H1 (cell line): ENCODE data around the gene ARHGAP26. TPM values are rescaled to one million over a fixed set of nuclear protein-coding genes. Genes with fewer than 3 reads are reported as not detected.

ENCODE experiments used
- CTCF ChIA-PET: fragments of 300-600 bp; sonication (Branson Sonifier 250); formaldehyde crosslinking; loops from one replicate; lab custom pipeline; 2021; ENCODE audit not compliant: partially characterized antibody; lab: Charles Lee
- POLR2A ChIA-PET: fragments of 300-600 bp; sonication (Branson Sonifier 250); formaldehyde crosslinking; loops from one replicate; lab custom pipeline; 2021; ENCODE audit warnings: inconsistent platforms; ENCODE audit not compliant: partially characterized antibody; lab: Charles Lee
- DNase-seq, 2 experiments: peaks; one replicate each; pipeline versions ENCODE4 v3.0.0 to v3.0.0-alpha.2; 2010 to 2022; ENCODE audit warnings: low spot score in 2 of 2, low read depth in 1 of 2, mixed read lengths in 1 of 2
- FAIRE-seq: peaks from 2 replicates; lab custom pipeline; 2011; peaks lifted over from hg19 to GRCh38; lab: Jason Lieb, UNC
- H2AFZ ChIP-seq: 2 replicates; pipeline ENCODE4 v1.8.1; 2012; ENCODE audit warnings: low read length, inconsistent platforms
- H2AK5ac ChIP-seq: 2 replicates; pipeline ENCODE4 v1.6.1; 2013; ENCODE audit warnings: low read depth, low read length
- H2BK120ac ChIP-seq: replicated peaks from 2 replicates; pipeline ENCODE3; 2013; ENCODE audit warnings: low read depth, low read length, inconsistent platforms
- H2BK12ac ChIP-seq: 2 replicates; pipeline ENCODE4 v1.6.1; 2013; ENCODE audit warnings: low read depth, low read length
- H2BK15ac ChIP-seq: 2 replicates; pipeline ENCODE4 v1.6.1; 2013; ENCODE audit warnings: low read length
- H2BK20ac ChIP-seq: 2 replicates; pipeline ENCODE4 v1.6.1; 2013; ENCODE audit warnings: low read length
- H2BK5ac ChIP-seq: 2 replicates; pipeline ENCODE4 v1.6.1; 2013; ENCODE audit warnings: low read depth, low read length
- H3K14ac ChIP-seq: 2 replicates; pipeline ENCODE4 v1.6.1; 2013; ENCODE audit warnings: inconsistent platforms; ENCODE audit not compliant: insufficient read length
- H3K18ac ChIP-seq: 2 replicates; pipeline ENCODE4 v1.6.1; 2013; ENCODE audit warnings: low read length; ENCODE audit errors: extremely low read depth
- H3K23ac ChIP-seq: 2 replicates; pipeline ENCODE4 v1.6.1; 2013; ENCODE audit warnings: inconsistent platforms; ENCODE audit not compliant: insufficient read length
- H3K23me2 ChIP-seq: 2 replicates; pipeline ENCODE4 v1.6.1; 2013; ENCODE audit warnings: low read depth, low read length
- H3K27ac ChIP-seq: 2 replicates; pipeline ENCODE4 v1.6.1; 2011; ENCODE audit warnings: low read depth, low read length, inconsistent platforms
- H3K27me3 ChIP-seq, 4 experiments: replicated peaks in 1 of 4; 1 replicate in 1 of 4; 2 replicates in 3 of 4; pipeline versions ENCODE4 v1.6.1 to v1.8.1; 2011 to 2013; ENCODE audit warnings: low read length in 3 of 4, mild to moderate bottlenecking in 3 of 4, inconsistent platforms in 2 of 4, mixed read lengths in 2 of 4, moderate library complexity in 1 of 4; ENCODE audit not compliant: control insufficient read depth in 3 of 4, insufficient read depth in 3 of 4; ENCODE audit errors: extremely low read depth in 1 of 4
- H3K36me3 ChIP-seq, 4 experiments: 2 replicates each; pipeline versions ENCODE4 v1.6.1 to v1.8.1; 2011 to 2013; ENCODE audit warnings: mild to moderate bottlenecking in 4 of 4, low read length in 3 of 4, moderate library complexity in 2 of 4, control low read depth in 1 of 4, inconsistent platforms in 1 of 4; ENCODE audit not compliant: insufficient read depth in 4 of 4, control insufficient read depth in 2 of 4
- H3K4ac ChIP-seq: replicated peaks from 2 replicates; pipeline ENCODE3; 2013; ENCODE audit warnings: low read length, low read depth, mixed read lengths, inconsistent platforms; ENCODE audit not compliant: insufficient read length
- H3K4me1 ChIP-seq, 4 experiments: replicated peaks in 1 of 4; 1 replicate in 1 of 4; 2 replicates in 3 of 4; pipeline versions ENCODE4 v1.6.1 to v1.8.1; 2011 to 2013; ENCODE audit warnings: low read length in 3 of 4, inconsistent platforms in 2 of 4, mixed read lengths in 1 of 4; ENCODE audit not compliant: insufficient read depth in 4 of 4, control insufficient read depth in 3 of 4
- H3K4me2 ChIP-seq, 2 experiments: 2 replicates each; pipeline versions ENCODE4 v1.6.1 to v1.8.1; 2011 to 2013; ENCODE audit warnings: low read depth in 2 of 2, low read length in 2 of 2, control low read depth in 1 of 2, inconsistent platforms in 1 of 2, mild to moderate bottlenecking in 1 of 2; ENCODE audit not compliant: insufficient read depth in 1 of 2
- H3K4me3 ChIP-seq, 4 experiments: fragments of 200-600, 300-600 bp in 1 of 4; sonication (generic), shearing (Covaris generic), sonication (Bioruptor Twin) in 1 of 4; 2 replicates each; pipeline versions ENCODE4 v1.5.1 to v1.8.1; 2011 to 2016; ENCODE audit warnings: low read length in 4 of 4, low read depth in 3 of 4, control low read depth in 2 of 4, inconsistent platforms in 2 of 4, mild to moderate bottlenecking in 2 of 4, mixed read lengths in 1 of 4, moderate library complexity in 1 of 4; ENCODE audit not compliant: insufficient read depth in 2 of 4; ENCODE audit errors: extremely low read depth in 1 of 4
- H3K56ac ChIP-seq: replicated peaks from 2 replicates; pipeline ENCODE3; 2013; ENCODE audit warnings: low read depth, mild to moderate bottlenecking, mixed read lengths, low read length, inconsistent platforms; ENCODE audit not compliant: insufficient read length
- H3K79me1 ChIP-seq: 2 replicates; pipeline ENCODE4 v1.6.1; 2013; ENCODE audit warnings: low read depth, low read length, control low read depth
- H3K79me2 ChIP-seq, 2 experiments: 2 replicates each; pipeline versions ENCODE4 v1.6.1 to v1.8.1; 2012 to 2013; ENCODE audit warnings: low read length in 2 of 2, mild to moderate bottlenecking in 2 of 2, inconsistent platforms in 1 of 2; ENCODE audit not compliant: insufficient read depth in 2 of 2, control insufficient read depth in 1 of 2
- H3K9ac ChIP-seq, 4 experiments: replicated peaks in 1 of 4; 1 replicate in 1 of 4; 2 replicates in 3 of 4; pipeline versions ENCODE4 v1.6.1 to v1.8.1; 2011 to 2013; ENCODE audit warnings: low read depth in 3 of 4, low read length in 3 of 4, control low read depth in 2 of 4, mild to moderate bottlenecking in 2 of 4, moderate library complexity in 2 of 4, inconsistent platforms in 1 of 4; ENCODE audit errors: extremely low read depth in 1 of 4
- H3K9me3 ChIP-seq, 2 experiments: 2 replicates each; pipeline versions ENCODE4 v1.6.1 to v1.8.1; 2012 to 2013; ENCODE audit warnings: mild to moderate bottlenecking in 2 of 2, moderate library complexity in 2 of 2, control low read depth in 1 of 2, inconsistent platforms in 1 of 2, low read depth in 1 of 2, low read length in 1 of 2, mixed read lengths in 1 of 2; ENCODE audit not compliant: insufficient read depth in 2 of 2
- H4K20me1 ChIP-seq, 2 experiments: replicated peaks in 1 of 2; 2 replicates each; pipeline versions ENCODE3 to v1.8.1; 2011 to 2013; ENCODE audit warnings: inconsistent platforms in 2 of 2, low read length in 2 of 2, mild to moderate bottlenecking in 1 of 2; ENCODE audit not compliant: insufficient read depth in 2 of 2, control insufficient read depth in 1 of 2
- H4K5ac ChIP-seq: 2 replicates; pipeline ENCODE4 v1.6.1; 2013; ENCODE audit warnings: low read length, low read depth, mixed read lengths, inconsistent platforms; ENCODE audit not compliant: insufficient read length
- H4K8ac ChIP-seq: 2 replicates; pipeline ENCODE4 v1.8.0; 2013; ENCODE audit warnings: mild to moderate bottlenecking, moderate library complexity, low read length, inconsistent platforms; ENCODE audit not compliant: insufficient read depth; ENCODE audit errors: extremely low read depth
- H4K91ac ChIP-seq: replicated peaks from 2 replicates; pipeline ENCODE3; 2013; ENCODE audit warnings: low read length, mixed read lengths, inconsistent platforms; ENCODE audit not compliant: insufficient read length
- BRCA1 ChIP-seq: IDR thresholded peaks from 2 replicates; pipeline ENCODE4 v1.6.1; 2012; ENCODE audit warnings: low read depth, low read length, improper control_type of control experiment
- HDAC6 ChIP-seq: IDR thresholded peaks from one replicate; pipeline ENCODE4 v1.7.1; 2012; ENCODE audit warnings: low read depth, mild to moderate bottlenecking, inconsistent platforms, low read length, moderate library complexity
- KDM1A ChIP-seq: fragments of 200-600, 300-600 bp; sonication (generic); IDR thresholded peaks from 2 replicates; pipeline ENCODE4 v1.7.1; 2016; ENCODE audit warnings: mild to moderate bottlenecking, low read length, borderline replicate concordance
- KDM4A ChIP-seq: IDR thresholded peaks from one replicate; pipeline ENCODE4 v1.7.1; 2012; ENCODE audit warnings: low read depth, mild to moderate bottlenecking, moderate library complexity, low read length, inconsistent platforms; ENCODE audit not compliant: severe bottlenecking
- ZNF274 ChIP-seq: IDR thresholded peaks from 2 replicates; pipeline ENCODE4 v1.7.0; 2012; ENCODE audit warnings: low read length, borderline replicate concordance; ENCODE audit errors: extremely low read depth
- whole genome bisulfite sequencing, 2 experiments: shearing (Covaris generic) in 1 of 2; methylation state at CpG; one replicate each; pipeline versions ENCODE4 v1.1.6 to v1.1.7; 2013 to 2015; ENCODE audit warnings: low lambda C conversion rate in 2 of 2, mixed read lengths in 2 of 2, inconsistent platforms in 1 of 2, low coverage in 1 of 2, missing lambda C conversion rate in 1 of 2; ENCODE audit not compliant: insufficient replicate concordance in 2 of 2, insufficient coverage in 1 of 2, insufficient read length in 1 of 2; ENCODE audit errors: extremely low coverage in 1 of 2, missing lambda C conversion rate in 1 of 2; 5-methylcytosine and 5-hydroxymethylcytosine counted together
- polyA plus RNA-seq, 7 experiments: library from polyadenylated mRNA; depleted of rRNA in 3 of 7; stranded (reverse) in 5 of 7; unstranded in 2 of 7; fragments of >200 nt in 5 of 7; fragments of 200-250 nt in 2 of 7; gene quantifications; 1 replicate in 5 of 7; 2 replicates in 1 of 7; 4 replicates in 1 of 7; pipeline versions ENCODE4 v1.2.1 to v1.2.3, GENCODE V29; 2011 to 2013; ENCODE audit warnings: missing spikeins in 2 of 7, mixed read lengths in 2 of 7
- total RNA-seq: library from RNA; stranded (reverse); fragmentation: NEBNext Ultra II Directional; extraction: Animal tissue kit (Norgen Biotek cat#: 25700); gene quantifications from 2 replicates; pipeline ENCODE4 v1.2.1, GENCODE V29; 2021
- TF ChIP-seq, protein P1 (sequence below): IDR thresholded peaks from 2 replicates; pipeline ENCODE4 v1.6.1; 2012; ENCODE audit warnings: low read length, inconsistent platforms

Gene ARHGAP26
- total and polyA plus RNA-seq, 2 of the 8 experiments (the other 6 are each of a cell fraction or from before 2014, with no cell fraction given), result 7.1 to 24.8 TPM

DNA sequence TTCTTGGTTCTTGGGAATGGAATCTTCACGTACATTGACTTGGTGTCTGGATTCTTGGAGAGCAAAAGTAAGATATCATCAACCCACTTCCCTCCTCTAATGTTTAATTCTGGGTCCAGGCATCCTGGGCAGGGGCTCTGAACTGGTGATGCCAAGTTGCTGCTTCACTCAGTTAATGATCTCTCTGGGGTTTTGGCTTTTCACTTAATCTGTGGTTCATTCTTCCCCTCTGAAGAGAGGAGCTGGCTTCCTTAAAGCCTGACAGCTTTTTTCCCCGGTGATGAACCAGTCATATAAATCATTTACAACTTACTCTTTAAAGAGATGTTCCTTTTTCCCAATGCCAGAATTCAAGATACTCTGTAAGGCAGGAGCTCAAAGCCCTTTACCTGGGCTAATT lies 65.9 kb downstream of the ARHGAP26 start:
- Histone ChIP-seq H3K9ac (no peak overlapping the region), H3K14ac (no peak overlapping the region), H3K4me3 (no peak overlapping the region), H3K9me3 (no peaks in the 10 kb centered on the region), H2AK5ac (no peak overlapping the region), H3K36me3 (no peaks in the 10 kb centered on the region), H3K23ac (no peak overlapping the region), H3K56ac (no peak overlapping the region), H2BK12ac (no peak overlapping the region), H4K91ac (no peak overlapping the region), H3K79me2 (peaks cover 0 to 7% of the 10 kb centered on the region in 2 experiments; a peak in 1 of 4 replicates), H3K27ac (no peak overlapping the region), H3K27me3 (no peaks in the 10 kb centered on the region), H2AFZ (no peak overlapping the region), H2BK120ac (no peak overlapping the region), H3K4me2 (no peak overlapping the region), H3K79me1 (0 out of 2 replicates have a peak, but pooled peaks cover 2% of the 10 kb centered on the region), H4K5ac (no peak overlapping the region), H3K4ac (no peak overlapping the region), H4K20me1 (peaks cover 0 to 2% of the 10 kb centered on the region in 2 experiments), H3K23me2 (no peaks in the 10 kb centered on the region), H4K8ac (no peak overlapping the region), H2BK15ac (no peak overlapping the region), H2BK5ac (no peak overlapping the region), H3K18ac (no peak overlapping the region), H3K4me1 (peaks cover 0 to 3% (median 2%) of the 10 kb centered on the region in 4 experiments; a peak in 4 of 7 replicates), H2BK20ac (no peak overlapping the region)
- DNase-seq (no peak), FAIRE-seq (no peak)
- CTCF ChIA-PET, result interaction anchor here (1.3 kb wide), 1 partner anchor 100 kb away, joined by 3 read pairs; no protein-coding TSS in a partner anchor
- 84% methylated on average over 2 of the region's 2 CpGs; no CpG with 5 or more reads in 1 of the 2 experiments for WGBS, 2 experiments
- no peak for TF ChIP-seq HDAC6
- TF ChIP-seq KDM1A, result no peak
- TF ChIP-seq, protein P1, sequence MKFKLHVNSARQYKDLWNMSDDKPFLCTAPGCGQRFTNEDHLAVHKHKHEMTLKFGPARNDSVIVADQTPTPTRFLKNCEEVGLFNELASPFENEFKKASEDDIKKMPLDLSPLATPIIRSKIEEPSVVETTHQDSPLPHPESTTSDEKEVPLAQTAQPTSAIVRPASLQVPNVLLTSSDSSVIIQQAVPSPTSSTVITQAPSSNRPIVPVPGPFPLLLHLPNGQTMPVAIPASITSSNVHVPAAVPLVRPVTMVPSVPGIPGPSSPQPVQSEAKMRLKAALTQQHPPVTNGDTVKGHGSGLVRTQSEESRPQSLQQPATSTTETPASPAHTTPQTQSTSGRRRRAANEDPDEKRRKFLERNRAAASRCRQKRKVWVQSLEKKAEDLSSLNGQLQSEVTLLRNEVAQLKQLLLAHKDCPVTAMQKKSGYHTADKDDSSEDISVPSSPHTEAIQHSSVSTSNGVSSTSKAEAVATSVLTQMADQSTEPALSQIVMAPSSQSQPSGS, result no peak
- TF ChIP-seq ZNF274, result no peak
- TF ChIP-seq BRCA1, result no peak
- no peak for TF ChIP-seq KDM4A
- POLR2A ChIA-PET, result interaction anchor here (1.8 kb wide), 1 partner anchor 10 kb away, joined by 4 read pairs; no protein-coding TSS in a partner anchor
